PFSK-1 (cell line): ENCODE results near the gene MARK3.

Source experiments
- REST ChIP-seq, 2 experiments: IDR thresholded peaks; 2 replicates each; pipeline versions ENCODE4 v1.6.1 to v1.8.0; 2011 to 2012; ENCODE audit warnings: low read depth in 2 of 2, low read length in 2 of 2, control low read depth in 1 of 2, inconsistent platforms in 1 of 2, mild to moderate bottlenecking in 1 of 2, moderate library complexity in 1 of 2; ENCODE audit not compliant: insufficient read depth in 1 of 2
- TAF1 ChIP-seq: IDR thresholded peaks from 2 replicates; pipeline ENCODE4 v1.6.1; 2012; ENCODE audit warnings: low read length, control low read depth, borderline replicate concordance; ENCODE audit not compliant: insufficient read depth

GRCh38 chr14:103343905-103344797, 41.1 kb upstream of the MARK3 start:
- TF ChIP-seq REST (IDR thresholded peaks at IDR 0.05; ENCODE audit: insufficient read depth in 1 of 2, low read depth in 2 of 2, low read length in 2 of 2), result no peak
- no peak for TF ChIP-seq TAF1
